HG03354 (cell line): ENCODE data around the gene SPSB1.

Experiments
- ATAC-seq: cut with Tn5 transposase; IDR thresholded peaks from one replicate; pipeline ENCODE4 v1.9.1; 2021; ENCODE audit warnings: mild to moderate bottlenecking; ENCODE audit not compliant: unreplicated experiment, poor library complexity, severe bottlenecking

The SPSB1 gene

DNA sequence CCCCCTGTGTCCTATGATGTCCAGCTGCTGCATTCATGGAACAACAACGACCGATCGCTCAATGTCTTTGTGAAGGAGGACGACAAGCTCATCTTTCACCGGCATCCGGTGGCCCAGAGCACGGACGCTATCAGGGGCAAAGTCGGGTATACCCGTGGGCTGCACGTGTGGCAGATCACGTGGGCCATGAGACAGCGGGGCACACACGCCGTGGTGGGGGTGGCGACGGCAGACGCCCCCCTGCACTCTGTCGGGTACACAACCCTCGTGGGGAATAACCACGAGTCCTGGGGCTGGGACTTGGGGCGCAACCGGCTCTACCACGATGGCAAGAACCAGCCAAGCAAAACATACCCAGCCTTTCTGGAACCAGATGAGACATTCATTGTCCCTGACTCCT, 63.3 kb downstream of the SPSB1 start:
- no peak for ATAC-seq

- no peak for ATAC-seq
These were observed 64.3 kb downstream of the SPSB1 start for GRCh38 chr1:9356829-9357466.

DNA sequence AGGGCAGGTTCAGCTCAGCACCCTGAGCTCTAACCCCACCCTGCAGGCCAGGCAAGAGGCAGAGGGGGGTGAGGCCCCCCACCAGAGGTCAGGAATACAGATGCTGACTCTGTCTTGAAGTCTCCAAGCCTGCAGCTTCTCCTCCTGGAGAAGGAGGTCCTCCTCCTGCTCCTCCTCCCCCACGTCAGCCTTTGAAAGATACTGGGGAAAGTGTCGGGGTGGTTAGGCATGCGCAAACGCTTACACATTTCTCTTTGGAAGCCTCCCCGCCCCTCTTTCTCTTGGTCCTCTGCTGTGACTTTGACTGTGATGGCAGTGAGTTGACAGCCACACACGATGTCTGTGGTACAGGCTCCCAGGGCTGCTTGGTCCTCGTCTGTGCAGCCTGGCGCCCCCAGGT, 65.3 kb downstream of the SPSB1 start:
- ATAC-seq = no peak

DNA sequence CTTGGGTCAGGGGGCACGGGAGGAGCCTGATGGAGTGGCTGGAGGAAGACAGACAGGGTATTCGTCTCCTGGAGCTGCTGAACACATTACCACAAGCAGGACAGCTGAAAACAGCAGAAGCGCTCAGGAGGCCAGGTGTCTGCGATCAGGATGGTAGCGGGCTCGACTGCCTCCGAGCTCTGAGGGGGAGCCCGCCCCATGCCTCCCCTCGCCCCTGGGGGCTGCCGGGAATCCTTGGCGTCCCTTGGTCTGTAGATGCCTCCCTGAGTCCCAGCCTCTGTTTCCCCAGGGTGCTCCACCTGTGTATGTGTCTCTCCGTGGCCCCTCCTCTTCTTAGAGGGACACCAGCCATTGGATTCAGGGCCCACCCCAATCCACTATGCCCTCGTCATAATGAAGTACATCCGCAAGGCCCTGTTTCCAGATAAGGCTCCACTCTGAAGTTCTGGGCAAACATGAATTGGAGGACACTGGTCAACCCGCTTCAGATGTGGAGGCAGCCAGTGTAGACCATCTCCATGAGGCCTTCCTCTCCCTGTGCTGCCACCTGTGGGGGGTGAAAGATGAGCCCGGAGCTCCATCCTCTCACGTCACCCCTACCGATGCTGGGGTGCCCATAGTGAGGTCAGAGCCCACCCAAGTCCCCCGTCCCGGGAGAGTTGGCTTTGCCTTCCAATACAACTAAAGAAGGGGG, 67.8 kb downstream of the SPSB1 start:
- ATAC-seq = no peak

GRCh38 chr1:9361630-9362260, 69.1 kb downstream of the SPSB1 start:
- ATAC-seq = no peak

- ATAC-seq = no peak
These were observed 69.8 kb downstream of the SPSB1 start for GRCh38 chr1:9362488-9362887.

DNA sequence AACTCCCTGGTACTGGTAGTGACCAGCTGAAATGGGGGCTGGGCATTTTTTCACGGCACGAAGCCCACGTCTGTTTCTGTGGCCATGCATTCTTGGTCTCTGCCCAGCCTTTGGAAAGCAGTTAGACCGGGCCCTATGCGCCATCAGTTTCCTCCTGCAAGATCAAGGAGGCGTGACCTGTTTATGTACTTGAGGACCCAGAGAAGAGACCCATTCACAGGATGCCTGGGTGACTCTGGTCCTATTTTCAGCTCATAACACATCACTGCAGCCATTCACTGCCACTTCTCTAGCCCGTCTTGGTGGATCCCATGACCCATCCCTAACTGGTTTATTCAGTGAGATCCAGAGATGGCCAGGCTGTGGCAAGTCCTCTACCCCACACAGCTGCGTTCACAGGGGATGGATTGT, 70.4 kb downstream of the SPSB1 start:
- no peak for ATAC-seq

DNA sequence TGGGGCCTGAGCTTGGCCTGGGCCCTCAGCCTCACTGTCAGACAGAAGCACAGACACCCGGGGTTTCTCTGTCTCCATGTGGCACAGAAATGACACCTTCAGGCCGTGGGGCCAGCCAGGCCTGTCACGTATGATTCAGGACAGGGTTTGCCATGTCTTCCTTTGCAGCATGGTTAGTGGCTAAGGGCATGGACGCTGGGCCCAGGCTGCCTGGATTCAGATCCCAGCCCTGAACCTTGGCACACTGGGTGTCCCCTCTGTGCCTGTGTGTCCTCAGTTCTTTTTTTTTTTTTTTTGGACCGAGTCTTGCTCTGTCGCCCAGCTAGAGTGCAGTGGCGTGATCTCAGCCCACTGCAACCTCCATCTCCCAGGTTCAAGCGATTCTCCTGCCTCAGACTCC, 73.6 kb downstream of the SPSB1 start:
- ATAC-seq = no peak

DNA sequence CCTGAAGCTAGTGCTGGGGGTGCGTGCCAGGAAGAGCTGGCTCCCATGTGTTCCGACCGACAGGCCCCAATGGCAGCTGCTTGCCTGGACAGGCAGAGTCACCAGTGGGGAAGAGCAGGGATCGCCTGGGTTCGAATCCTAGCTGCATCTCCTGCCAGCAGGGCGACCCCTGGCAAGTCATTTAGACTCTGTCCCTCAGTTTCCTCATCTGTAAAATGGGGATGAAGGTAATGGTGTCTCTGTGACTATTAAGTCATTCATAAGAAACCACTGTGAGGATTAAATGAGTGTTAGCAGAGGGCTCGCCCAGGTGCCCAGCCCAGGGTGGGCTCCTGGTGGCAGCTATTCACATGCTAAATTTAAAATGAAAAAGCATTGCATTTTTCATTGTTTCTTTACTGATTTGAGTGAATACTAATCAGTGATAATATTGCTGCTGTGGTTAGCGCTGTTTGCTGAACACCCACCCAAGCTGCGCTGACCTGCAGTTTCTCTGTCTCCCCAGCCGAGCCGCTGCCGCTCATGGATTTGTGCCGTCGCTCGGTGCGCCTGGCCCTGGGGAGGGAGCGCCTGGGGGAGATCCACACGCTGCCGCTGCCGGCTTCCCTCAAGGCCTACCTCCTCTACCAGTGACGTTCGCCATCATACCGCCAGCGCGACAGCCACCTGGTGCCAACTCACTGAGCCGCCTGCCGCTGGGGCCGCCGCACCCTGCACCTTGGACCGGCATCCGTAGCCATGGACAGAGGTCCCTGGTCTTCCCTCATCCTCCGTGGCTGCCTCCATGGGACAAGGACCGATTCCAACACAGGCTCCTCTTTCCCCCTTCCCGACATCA, 74.5 kb downstream of the SPSB1 start:
- ATAC-seq = no peak

DNA sequence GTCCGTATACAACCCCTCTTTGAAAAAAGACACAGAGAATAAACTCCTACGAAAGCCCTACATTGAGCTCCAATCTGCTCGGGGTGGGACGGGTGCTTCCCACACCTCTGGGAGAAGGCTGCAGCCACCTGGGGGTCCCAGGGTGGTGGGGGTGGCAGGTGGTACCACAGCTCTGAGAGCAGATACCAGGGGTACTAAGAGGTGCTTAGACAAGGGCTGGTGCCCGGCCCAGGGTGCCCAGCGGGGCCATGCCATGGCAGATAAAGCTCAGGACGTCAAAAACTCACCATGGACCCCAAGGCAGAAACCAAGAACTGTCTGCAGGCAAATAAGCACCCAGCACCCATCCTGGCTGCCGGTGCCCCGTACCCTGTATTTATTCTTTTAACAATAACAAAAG, 75.1 kb downstream of the SPSB1 start:
- ATAC-seq = no peak

DNA sequence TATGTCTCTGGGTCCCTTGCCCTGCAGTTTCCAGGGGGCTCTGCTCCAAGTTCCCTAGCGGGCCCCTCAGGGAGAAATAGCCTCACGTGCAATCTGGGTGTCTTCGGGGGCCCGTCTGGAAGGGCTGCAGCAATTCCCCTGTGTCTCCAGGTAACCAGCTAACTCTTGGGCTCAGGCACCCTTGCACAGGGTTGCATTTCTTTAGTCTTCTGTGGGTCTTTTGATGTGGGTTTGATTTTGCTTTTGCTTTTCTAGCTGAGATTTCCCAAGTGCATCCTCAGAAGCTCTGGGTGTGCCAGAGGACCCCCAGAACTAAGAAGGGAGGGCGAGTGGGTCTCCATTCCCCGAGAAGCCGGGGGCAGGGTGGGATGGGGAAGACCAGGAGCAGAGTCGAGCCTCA, 75.7 kb downstream of the SPSB1 start:
- ATAC-seq = no peak

GRCh38 chr1:9369964-9370788, 77.5 kb downstream of the SPSB1 start:
- no peak for ATAC-seq

GRCh38 chr1:9371391-9371935, 78.8 kb downstream of the SPSB1 start:
- ATAC-seq = no peak

GRCh38 chr1:9371951-9372350, 79.3 kb downstream of the SPSB1 start:
- ATAC-seq = no peak

DNA sequence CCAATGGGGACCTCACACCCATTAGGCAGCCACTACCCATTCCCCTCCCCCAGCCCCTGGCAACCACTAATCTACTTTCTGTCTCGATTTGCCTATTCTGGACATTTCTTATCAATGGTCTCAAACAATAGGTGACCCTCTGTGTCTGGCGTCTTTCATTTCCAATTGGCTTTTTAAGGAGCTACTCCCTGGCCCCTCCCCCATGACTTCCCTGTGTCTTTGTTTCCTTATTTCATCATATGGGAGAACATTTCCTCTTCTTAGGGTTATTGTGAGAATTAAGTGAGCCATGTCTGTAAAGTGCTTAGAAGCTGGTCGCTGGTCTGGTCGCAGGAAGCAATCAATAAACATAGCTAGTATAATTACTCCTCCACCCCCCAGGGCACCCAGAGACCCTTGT, 80.9 kb downstream of the SPSB1 start:
- ATAC-seq = no peak

- no peak for ATAC-seq
These were observed 82.2 kb downstream of the SPSB1 start for GRCh38 chr1:9374748-9375341.

GRCh38 chr1:9375912-9376311, 83.2 kb downstream of the SPSB1 start:
- no peak for ATAC-seq

- no peak for ATAC-seq
These were observed 83.7 kb downstream of the SPSB1 start for GRCh38 chr1:9376430-9376829.

- ATAC-seq = no peak
These were observed 84.2 kb downstream of the SPSB1 start for GRCh38 chr1:9376886-9377333.
